Lung (tissue), 12 donors: ENCODE results near the gene SFT2D1. TPM values are rescaled to one million over a fixed set of nuclear protein-coding genes. Genes with fewer than 3 reads are reported as not detected.

Source experiments
- ATAC-seq: fragments of 200-7000 bp; cut with Tn5 transposase; one replicate; pipeline ENCODE4 v1.9.1; 2020; ENCODE audit warnings: moderate number of reproducible peaks; ENCODE audit not compliant: insufficient read depth, low FRiP score
- DNase-seq, 3 donors: peaks; one replicate each; pipeline ENCODE4 v3.0.0-alpha.2; 2013 to 2017
- H3K27ac ChIP-seq, 2 donors: one replicate each; pipeline ENCODE4 v1.5.1; 2013; ENCODE audit warnings: mild to moderate bottlenecking in 2 of 2, moderate library complexity in 2 of 2, control low read depth in 1 of 2, inconsistent platforms in 1 of 2, low read depth in 1 of 2, low read length in 1 of 2
- H3K27me3 ChIP-seq, 3 donors: one replicate each; pipeline ENCODE4 v1.5.1; 2013; ENCODE audit warnings: low read length in 2 of 3; ENCODE audit not compliant: control insufficient read depth in 3 of 3, insufficient read depth in 3 of 3
- H3K36me3 ChIP-seq, 4 donors: one replicate each; pipeline ENCODE4 v1.5.1; 2013; ENCODE audit warnings: low read length in 4 of 4, mild to moderate bottlenecking in 1 of 4, moderate library complexity in 1 of 4; ENCODE audit not compliant: control insufficient read depth in 4 of 4, insufficient read depth in 4 of 4
- H3K4me1 ChIP-seq, 5 donors: one replicate each; pipeline ENCODE4 v1.5.1; 2013; ENCODE audit warnings: low read length in 5 of 5, mild to moderate bottlenecking in 2 of 5, moderate library complexity in 1 of 5; ENCODE audit not compliant: control insufficient read depth in 5 of 5, insufficient read depth in 5 of 5
- H3K4me3 ChIP-seq: one replicate; pipeline ENCODE4 v1.5.1; 2013; ENCODE audit warnings: mild to moderate bottlenecking, control low read depth, moderate library complexity
- H3K9ac ChIP-seq, 2 donors: one replicate each; pipeline ENCODE4 v1.5.1; 2013; ENCODE audit warnings: low read length in 2 of 2, control low read depth in 1 of 2; ENCODE audit not compliant: insufficient read depth in 1 of 2
- H3K9me3 ChIP-seq, 4 donors: one replicate each; pipeline ENCODE4 v1.5.1; 2013; ENCODE audit warnings: low read length in 3 of 4, mild to moderate bottlenecking in 1 of 4, moderate library complexity in 1 of 4; ENCODE audit not compliant: control insufficient read depth in 4 of 4, insufficient read depth in 3 of 4
- WGBS, 2 donors: extraction: QIAGEN DNeasy Blood & Tissue Kit; methylation state at CpG; one replicate each; pipeline ENCODE4 v1.1.7; 2013; 5-methylcytosine and 5-hydroxymethylcytosine counted together
- polyA plus RNA-seq, 2 donors: library from polyadenylated mRNA; stranded (reverse); fragments of 200-250 nt; gene quantifications; one replicate each; pipeline ENCODE4 v1.2.1, GENCODE V29; 2013
- total RNA-seq, 2 donors: library from RNA; depleted of rRNA in 1 of 2; stranded (reverse); fragments of >200 nt in 1 of 2; gene quantifications; one replicate each; pipeline ENCODE4 v1.2.1, GENCODE V29; 2014 to 2021
- TF ChIP-seq, protein P1 (sequence below): IDR thresholded peaks from 2 replicates; pipeline ENCODE4 v1.5.1; 2012; ENCODE audit warnings: mild to moderate bottlenecking; ENCODE audit errors: control extremely low read depth, extremely low read depth
- donor health status: control.
- donor health status: control.
- donor health status: Bipolar disorder and iron deficiency.
- donor health status: healthy.
- donor health status: DM: yes; HTN: yes; CAD: no.

Gene SFT2D1
- total and polyA plus RNA-seq, 4 donors: 40.8 to 81.2 (median 58.8) TPM

DNA sequence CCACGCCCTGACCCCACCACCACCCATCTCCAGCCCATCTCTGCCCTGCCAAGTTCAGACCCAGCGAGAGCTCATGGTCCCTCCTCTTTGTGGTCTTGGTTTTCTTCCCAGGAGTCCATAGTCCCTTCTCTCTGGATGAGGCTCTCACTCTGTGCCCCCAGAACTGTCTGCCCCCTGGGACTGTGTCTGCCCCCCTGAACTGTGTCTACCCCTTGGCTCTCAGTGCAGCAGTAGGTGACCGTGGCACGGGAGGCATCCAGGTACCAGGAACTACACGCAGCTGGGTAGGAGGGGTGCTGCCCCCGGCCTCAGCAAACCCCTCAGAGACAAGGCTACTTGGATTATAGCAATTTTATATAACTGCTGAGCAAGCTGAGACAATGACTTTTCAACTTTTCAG, 57.7 kb downstream of the SFT2D1 start:
- whole genome bisulfite sequencing, 2 donors: 83 to 97% methylated on average over 6 of the region's 6 CpGs
- ATAC-seq: no peak

DNA sequence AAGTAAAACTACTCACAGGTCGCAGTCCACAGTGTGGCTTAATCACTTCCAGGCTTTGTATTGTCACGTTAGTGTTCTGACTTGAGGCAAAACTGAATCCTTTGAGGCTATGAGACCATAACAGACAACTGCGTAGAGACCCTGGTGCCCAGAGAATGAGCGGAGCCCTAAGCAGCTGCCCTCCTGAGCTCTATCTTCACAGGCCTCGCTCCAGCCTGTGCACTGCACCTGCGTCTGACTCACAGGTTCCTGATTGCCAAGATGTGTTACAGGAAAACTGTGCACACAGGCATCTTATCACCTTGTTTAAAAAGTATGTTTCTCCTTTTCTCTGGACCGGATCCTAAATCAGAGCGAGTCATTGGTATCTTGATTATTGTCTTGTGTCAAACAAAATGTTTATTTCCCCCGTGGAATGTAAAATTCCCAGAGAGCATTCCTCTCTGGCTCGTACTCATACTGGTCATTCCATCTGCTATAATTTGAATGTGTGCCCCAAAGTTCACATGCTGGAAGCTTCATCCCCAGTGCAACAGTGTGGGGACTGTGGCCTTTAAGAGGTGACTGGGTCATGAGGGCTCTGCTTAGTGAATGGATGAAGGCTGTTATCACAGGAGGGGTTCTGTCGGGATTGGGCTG, 59.8 kb downstream of the SFT2D1 start:
- H3K4me3 ChIP-seq: no peak overlapping the region
- H3K4me1 ChIP-seq: no peaks in the 10 kb centered on the region
- 71 to 82% methylated on average over 11 of the region's 11 CpGs for WGBS, 2 donors
- ATAC-seq (no peak), DNase-seq (no peak)
- H3K27me3 ChIP-seq: peaks cover 0 to 10% (median 7%) of the 10 kb centered on the region in 3 donors
- TF ChIP-seq, protein P1, sequence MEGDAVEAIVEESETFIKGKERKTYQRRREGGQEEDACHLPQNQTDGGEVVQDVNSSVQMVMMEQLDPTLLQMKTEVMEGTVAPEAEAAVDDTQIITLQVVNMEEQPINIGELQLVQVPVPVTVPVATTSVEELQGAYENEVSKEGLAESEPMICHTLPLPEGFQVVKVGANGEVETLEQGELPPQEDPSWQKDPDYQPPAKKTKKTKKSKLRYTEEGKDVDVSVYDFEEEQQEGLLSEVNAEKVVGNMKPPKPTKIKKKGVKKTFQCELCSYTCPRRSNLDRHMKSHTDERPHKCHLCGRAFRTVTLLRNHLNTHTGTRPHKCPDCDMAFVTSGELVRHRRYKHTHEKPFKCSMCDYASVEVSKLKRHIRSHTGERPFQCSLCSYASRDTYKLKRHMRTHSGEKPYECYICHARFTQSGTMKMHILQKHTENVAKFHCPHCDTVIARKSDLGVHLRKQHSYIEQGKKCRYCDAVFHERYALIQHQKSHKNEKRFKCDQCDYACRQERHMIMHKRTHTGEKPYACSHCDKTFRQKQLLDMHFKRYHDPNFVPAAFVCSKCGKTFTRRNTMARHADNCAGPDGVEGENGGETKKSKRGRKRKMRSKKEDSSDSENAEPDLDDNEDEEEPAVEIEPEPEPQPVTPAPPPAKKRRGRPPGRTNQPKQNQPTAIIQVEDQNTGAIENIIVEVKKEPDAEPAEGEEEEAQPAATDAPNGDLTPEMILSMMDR: no peak
- no peak overlapping the region for H3K27ac ChIP-seq
- H3K9ac ChIP-seq: no peak overlapping the region
- no peaks in the 10 kb centered on the region for H3K9me3 ChIP-seq
- no peaks in the 10 kb centered on the region for H3K36me3 ChIP-seq

More for the DNA sequence above, 57.7 kb downstream of the SFT2D1 start:
- Histone ChIP-seq H3K27me3 (peaks cover 0 to 5% (median 3%) of the 10 kb centered on the region in 3 donors), H3K4me3 (no peak overlapping the region), H3K36me3 (no peaks in the 10 kb centered on the region), H3K9me3 (no peaks in the 10 kb centered on the region), H3K9ac (no peak overlapping the region), H3K27ac (no peak overlapping the region), H3K4me1 (no peaks in the 10 kb centered on the region)
- DNase-seq: no peak
- TF ChIP-seq, protein P1: no peak

DNA sequence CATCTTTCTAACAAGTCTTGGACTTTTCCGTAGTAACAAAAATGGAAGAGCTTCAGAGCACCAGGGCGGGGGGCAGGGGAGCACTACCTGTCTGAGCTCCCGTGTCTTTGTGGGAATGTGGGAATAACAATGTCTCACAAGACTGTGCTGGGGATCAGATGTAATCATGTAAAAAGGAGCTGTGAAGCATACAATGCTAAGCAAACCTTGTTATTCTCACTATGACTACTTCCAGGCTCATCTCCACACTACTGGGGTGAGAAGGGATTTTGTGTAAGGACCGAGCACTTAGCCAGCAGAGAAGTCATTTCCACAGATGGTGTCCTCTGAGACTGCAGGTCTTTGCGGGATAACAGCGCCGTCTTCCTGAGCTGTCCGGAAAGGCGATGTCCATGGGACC, 61.2 kb downstream of the SFT2D1 start:
- ATAC-seq (no peak), DNase-seq (no peak)
- Histone ChIP-seq H3K9me3 (no peaks in the 10 kb centered on the region), H3K4me1 (no peaks in the 10 kb centered on the region), H3K27me3 (peaks cover 0 to 10% (median 8%) of the 10 kb centered on the region in 3 donors), H3K9ac (no peak overlapping the region), H3K4me3 (no peak overlapping the region), H3K27ac (no peak overlapping the region), H3K36me3 (no peaks in the 10 kb centered on the region)
- TF ChIP-seq, protein P1: no peak
- WGBS, 2 donors: 92 to 96% methylated on average over 9 of the region's 9 CpGs

DNA sequence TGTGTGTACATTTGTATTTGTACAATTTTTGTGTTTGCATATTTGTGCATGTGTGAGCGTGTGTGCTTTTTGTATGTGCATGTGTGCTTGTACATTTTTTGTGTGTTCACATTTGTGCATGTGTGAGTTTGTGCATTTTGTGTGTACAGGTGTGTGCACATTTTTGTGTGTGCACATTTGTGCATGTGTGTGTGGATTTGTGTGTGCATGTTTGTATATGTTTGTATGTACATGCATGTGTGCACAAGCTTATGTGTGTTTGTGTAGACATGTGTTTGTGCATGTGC, 63.0 kb downstream of the SFT2D1 start:
- Histone ChIP-seq H3K27ac (no peak overlapping the region), H3K9ac (no peak overlapping the region), H3K36me3 (no peaks in the 10 kb centered on the region), H3K4me3 (no peak overlapping the region), H3K4me1 (no peaks in the 10 kb centered on the region), H3K27me3 (peaks cover 0 to 10% (median 8%) of the 10 kb centered on the region in 3 donors), H3K9me3 (no peaks in the 10 kb centered on the region)
- WGBS, 2 donors: 100% methylated on average over 1 of the region's 1 CpG
- no peak for ATAC-seq
- TF ChIP-seq, protein P1: no peak
- DNase-seq: no peak
